GM06990 (cell line): ENCODE data around the gene TET2.

ENCODE experiments used
- DNase-seq: peaks from one replicate; pipeline ENCODE4 v3.0.0-alpha.2; 2011; ENCODE audit not compliant: insufficient read length; ENCODE audit errors: extremely low read depth
- H3K27me3 ChIP-seq: replicated peaks from 2 replicates; pipeline ENCODE4 v1.6.0; 2011; ENCODE audit warnings: low read length; ENCODE audit not compliant: control insufficient read depth, insufficient read depth
- H3K36me3 ChIP-seq: 2 replicates; pipeline ENCODE4 v1.5.1; 2011; ENCODE audit warnings: low read length; ENCODE audit not compliant: control insufficient read depth, insufficient read depth
- H3K4me3 ChIP-seq: replicated peaks from 2 replicates; pipeline ENCODE4 v1.5.1; 2011; ENCODE audit warnings: low read depth, mild to moderate bottlenecking, control low read depth, low read length
- CTCF ChIP-seq: IDR thresholded peaks from 2 replicates; pipeline ENCODE4 v1.5.1; 2011; ENCODE audit warnings: low read length, control low read depth, mild to moderate bottlenecking, inconsistent platforms; ENCODE audit not compliant: insufficient read depth, poor library complexity, severe bottlenecking

Gene TET2

GRCh38 chr4:105280338-105281123 is 133.9 kb downstream of the TET2 start:
- TF ChIP-seq CTCF, result no peak
- Histone ChIP-seq H3K36me3 (peaks cover 5% of the 10 kb centered on the region), H3K4me3 (no peak overlapping the region), H3K27me3 (no peaks in the 10 kb centered on the region)
- no peak for DNase-seq

DNA sequence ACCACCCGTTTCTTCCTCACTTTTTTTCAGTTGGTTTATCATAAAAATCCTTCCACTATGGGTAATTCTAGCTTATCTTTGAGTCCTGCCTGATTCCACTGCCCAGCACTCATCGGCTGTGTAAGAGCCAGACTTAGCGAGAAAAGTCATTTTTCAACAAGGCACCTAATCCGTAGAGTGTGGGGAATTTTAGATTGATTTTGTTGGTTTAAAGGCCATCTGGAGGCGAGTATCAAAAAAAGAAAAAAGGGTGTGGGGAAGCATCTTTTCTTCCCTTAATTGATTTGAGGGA is 134.4 kb downstream of the TET2 start:
- H3K36me3 ChIP-seq, result peaks cover 4% of the 10 kb centered on the region
- TF ChIP-seq CTCF, result no peak
- DNase-seq, result no peak

DNA sequence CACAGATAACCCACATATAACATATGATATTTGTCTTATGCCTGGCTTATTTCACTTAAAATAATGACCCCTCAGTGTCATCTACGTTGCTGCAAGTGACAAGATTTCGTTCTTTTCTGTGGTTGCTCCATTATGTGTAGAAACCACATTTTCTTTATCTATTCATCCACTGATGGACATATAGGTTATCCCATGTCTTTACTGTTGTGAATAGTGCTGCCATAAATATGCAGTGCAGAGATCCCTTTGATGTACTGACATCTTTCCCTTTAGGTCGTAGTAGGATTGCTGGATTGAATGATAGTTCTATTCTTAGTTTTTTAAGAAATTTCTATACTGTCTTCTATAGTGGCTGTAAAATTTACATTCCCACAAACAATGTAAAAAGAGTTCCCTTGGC is 135.8 kb downstream of the TET2 start:
- Histone ChIP-seq H3K4me3 (no peak overlapping the region), H3K36me3 (no peaks in the 10 kb centered on the region), H3K27me3 (no peaks in the 10 kb centered on the region)
- DNase-seq, result no peak
- no peak for TF ChIP-seq CTCF

More for the DNA sequence above, 134.4 kb downstream of the TET2 start:
- H3K4me3 ChIP-seq, result no peak overlapping the region
- H3K27me3 ChIP-seq, result no peaks in the 10 kb centered on the region

DNA sequence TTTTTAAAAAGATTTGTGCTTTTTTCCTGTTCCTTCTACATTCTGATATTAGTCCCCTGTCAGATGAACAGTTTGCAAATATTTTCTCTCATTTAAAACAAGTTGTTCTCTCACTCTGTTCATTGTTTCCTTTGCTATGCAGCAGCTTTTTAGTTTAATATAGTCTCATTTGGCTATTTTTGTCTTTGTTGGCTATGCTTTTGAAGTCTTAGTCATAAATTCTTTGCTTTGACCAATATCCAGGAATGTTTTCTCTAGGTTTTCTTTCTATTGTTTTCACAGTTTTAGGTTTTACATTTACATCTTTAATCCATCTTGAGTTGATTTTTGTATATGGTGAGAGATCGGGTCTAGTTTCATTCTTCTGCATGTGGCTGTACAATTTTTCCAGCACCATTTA is 136.8 kb downstream of the TET2 start:
- H3K4me3 ChIP-seq, result no peak overlapping the region
- no peak for TF ChIP-seq CTCF
- H3K27me3 ChIP-seq, result no peaks in the 10 kb centered on the region
- no peak for DNase-seq
- no peaks in the 10 kb centered on the region for H3K36me3 ChIP-seq

DNA sequence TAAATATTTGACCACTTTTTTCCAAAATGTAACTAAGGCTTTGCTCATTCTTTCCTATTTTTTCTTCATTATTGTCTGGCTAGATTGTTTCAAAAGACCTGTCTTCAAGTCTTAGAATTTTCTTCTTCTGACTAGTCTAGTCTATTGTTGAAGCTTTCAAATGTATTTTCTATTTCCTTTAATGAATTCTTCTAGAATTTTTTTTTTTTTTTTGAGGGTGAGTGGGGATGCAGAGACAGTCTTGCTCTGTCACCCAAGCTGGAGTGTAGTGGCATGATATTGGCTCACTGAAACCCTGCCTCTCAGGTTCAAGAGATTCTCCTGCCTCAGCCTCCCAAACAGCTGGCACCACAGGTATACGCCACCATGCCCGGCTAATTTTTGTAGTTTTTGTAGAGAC is 141.4 kb downstream of the TET2 start:
- no peak overlapping the region for H3K4me3 ChIP-seq
- H3K36me3 ChIP-seq, result no peaks in the 10 kb centered on the region
- DNase-seq, result no peak
- no peak for TF ChIP-seq CTCF
- no peaks in the 10 kb centered on the region for H3K27me3 ChIP-seq

GRCh38 chr4:105291925-105292324 is 145.2 kb downstream of the TET2 start:
- no peak overlapping the region for H3K4me3 ChIP-seq
- no peaks in the 10 kb centered on the region for H3K27me3 ChIP-seq
- TF ChIP-seq CTCF, result no peak
- no peak for DNase-seq
- no peaks in the 10 kb centered on the region for H3K36me3 ChIP-seq
